Fibroblast of mammary gland (primary cell): Measurements from ENCODE around the gene GGT6.

Experiments
- DNase-seq: peaks from one replicate; pipeline ENCODE4 v3.0.0-alpha.2; 2010; ENCODE audit warnings: low read depth
- H3K4me3 ChIP-seq: 2 replicates; pipeline ENCODE4 v1.5.1; 2011; ENCODE audit warnings: low read depth, mild to moderate bottlenecking, low read length, moderate library complexity; ENCODE audit not compliant: control insufficient read depth
- TF ChIP-seq, protein P1 (sequence below): conservative IDR thresholded peaks from 2 replicates; pipeline ENCODE4 v1.5.1; 2011; ENCODE audit warnings: low read depth, low read length, inconsistent platforms; ENCODE audit not compliant: control insufficient read depth, insufficient read depth

Gene GGT6

DNA sequence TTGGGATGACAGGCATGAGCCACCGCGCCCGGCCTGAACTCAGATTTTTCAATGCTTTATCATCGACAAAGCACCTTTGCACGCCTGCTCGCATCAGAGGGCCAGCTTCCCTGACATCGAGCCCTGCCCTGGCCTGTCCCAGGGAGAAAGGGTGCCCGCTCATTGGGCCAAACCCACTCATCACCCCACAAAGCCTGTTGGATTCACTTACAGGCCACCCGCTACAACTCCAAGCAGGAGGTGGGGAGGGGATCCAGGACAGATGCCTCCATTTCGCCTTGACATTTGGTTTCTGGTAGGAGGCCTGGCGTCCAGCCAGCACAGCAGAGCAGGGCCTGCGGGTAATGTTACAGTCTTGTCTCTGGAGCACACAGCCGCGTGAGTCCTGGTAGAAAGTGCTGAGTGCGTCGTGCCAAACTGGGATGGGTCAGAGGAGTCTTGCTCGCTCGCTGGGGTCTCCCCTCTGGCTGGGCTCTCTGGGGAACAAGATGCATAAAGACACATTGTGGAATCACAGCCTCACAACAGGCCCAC is 43.8 kb upstream of the GGT6 start:
- TF ChIP-seq, protein P1, sequence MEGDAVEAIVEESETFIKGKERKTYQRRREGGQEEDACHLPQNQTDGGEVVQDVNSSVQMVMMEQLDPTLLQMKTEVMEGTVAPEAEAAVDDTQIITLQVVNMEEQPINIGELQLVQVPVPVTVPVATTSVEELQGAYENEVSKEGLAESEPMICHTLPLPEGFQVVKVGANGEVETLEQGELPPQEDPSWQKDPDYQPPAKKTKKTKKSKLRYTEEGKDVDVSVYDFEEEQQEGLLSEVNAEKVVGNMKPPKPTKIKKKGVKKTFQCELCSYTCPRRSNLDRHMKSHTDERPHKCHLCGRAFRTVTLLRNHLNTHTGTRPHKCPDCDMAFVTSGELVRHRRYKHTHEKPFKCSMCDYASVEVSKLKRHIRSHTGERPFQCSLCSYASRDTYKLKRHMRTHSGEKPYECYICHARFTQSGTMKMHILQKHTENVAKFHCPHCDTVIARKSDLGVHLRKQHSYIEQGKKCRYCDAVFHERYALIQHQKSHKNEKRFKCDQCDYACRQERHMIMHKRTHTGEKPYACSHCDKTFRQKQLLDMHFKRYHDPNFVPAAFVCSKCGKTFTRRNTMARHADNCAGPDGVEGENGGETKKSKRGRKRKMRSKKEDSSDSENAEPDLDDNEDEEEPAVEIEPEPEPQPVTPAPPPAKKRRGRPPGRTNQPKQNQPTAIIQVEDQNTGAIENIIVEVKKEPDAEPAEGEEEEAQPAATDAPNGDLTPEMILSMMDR, result no peak

DNA sequence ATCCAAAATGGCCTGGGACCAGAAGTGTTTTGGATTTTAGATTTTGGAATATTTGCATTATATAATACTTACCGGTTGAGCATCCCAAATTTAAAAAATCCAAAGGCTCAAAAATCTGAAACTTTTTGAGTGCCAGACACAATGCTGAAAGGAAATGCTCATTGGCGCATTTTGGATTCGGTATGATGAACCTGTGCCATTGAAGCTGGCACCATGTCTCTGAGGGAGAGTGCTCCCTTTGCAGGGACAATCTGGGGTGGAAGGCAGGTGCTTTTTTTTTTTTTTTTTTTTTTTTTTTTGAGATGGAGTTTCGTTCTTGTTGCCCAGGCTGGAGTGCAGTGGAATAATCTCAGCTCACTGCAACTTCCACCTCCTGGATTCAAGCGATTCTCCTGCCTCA is 41.7 kb upstream of the GGT6 start:
- no peak for DNase-seq
- TF ChIP-seq, protein P1, result no peak
- H3K4me3 ChIP-seq, result no peak overlapping the region

More for the DNA sequence above, 43.8 kb upstream of the GGT6 start:
- peak; percentile 65 for DNase-seq
- H3K4me3 ChIP-seq, result no peak overlapping the region

DNA sequence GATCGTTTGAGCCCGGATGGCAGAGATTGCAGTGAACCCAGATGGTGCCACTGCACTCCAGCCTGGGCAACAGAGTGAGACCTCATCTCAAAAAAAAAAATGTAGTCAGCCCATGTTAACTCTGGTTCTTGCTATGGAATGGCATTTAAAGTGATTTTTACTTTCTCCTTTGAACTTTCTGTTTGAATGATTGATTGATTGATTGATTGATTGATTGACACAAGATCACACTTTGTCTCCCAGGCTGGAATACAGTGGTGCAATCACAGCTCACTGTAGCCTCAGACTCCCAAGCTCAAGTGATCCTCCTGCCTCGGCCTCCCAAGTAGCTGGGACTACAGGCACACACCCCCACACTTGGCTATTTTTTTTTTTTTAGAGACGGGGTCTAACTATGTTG is 40.9 kb upstream of the GGT6 start:
- no peak overlapping the region for H3K4me3 ChIP-seq
- no peak for DNase-seq
- TF ChIP-seq, protein P1, result no peak

DNA sequence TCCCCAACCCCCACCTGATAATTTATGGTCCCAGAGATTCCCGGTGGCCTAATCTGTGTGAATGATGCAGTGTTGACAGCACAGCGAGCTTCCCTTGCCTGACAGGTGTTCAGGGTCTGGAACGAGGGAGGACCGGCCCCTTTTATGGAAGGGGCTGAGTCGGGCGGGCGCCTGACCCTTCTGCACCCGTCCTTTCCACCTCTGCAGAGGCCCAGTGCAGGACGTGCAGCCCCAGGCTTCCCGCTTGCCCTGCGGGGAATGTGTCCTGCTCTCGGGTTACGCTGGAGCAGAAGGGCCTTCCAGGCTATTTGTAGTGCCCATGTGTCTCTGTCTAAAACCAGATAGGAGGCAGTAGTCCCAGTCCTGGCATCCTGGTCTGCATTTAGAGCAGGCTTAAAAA is 40.2 kb upstream of the GGT6 start:
- TF ChIP-seq, protein P1, result no peak
- H3K4me3 ChIP-seq, result no peak overlapping the region
- DNase-seq, result no peak

DNA sequence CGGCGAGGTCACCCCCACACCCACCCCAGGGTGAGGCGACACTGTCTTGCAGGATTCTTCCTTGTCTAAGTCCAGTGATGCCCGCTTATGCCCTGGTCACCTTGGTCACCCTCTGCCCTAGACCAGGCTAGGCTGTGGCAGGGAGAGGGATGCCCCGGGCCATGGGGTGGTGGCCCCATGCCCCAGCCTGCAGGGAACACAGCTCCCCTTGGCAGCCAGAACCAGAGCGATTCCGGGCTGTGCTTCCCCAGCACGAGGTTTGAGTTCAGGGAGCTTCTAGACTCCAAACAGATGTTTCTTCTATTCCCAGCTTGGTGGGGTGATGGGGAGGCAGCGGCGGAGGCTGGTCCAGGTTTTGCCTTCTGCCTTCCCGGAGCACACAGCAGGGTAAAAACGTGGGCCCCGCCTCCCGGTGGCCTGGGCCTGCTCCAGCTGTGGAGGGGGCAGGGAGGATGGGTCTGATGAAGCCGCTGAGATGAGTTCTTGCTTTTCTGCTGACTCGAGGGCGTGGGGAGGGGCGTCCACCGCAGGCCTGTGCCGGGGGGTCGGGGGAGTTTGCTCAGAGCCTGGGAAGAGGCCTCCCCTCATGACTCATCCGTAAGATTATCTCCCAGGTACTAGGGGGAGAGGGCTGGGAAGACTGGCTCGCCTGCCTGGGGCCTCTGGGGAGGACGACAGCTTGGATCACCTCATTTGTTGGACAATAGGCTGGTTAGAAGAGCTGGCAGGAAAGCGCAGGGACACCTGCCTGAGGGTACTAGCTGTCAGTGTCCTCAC is 39.3 kb upstream of the GGT6 start:
- TF ChIP-seq, protein P1, result no peak
- peak; percentile 30 for DNase-seq
- H3K4me3 ChIP-seq, result no peak overlapping the region

DNA sequence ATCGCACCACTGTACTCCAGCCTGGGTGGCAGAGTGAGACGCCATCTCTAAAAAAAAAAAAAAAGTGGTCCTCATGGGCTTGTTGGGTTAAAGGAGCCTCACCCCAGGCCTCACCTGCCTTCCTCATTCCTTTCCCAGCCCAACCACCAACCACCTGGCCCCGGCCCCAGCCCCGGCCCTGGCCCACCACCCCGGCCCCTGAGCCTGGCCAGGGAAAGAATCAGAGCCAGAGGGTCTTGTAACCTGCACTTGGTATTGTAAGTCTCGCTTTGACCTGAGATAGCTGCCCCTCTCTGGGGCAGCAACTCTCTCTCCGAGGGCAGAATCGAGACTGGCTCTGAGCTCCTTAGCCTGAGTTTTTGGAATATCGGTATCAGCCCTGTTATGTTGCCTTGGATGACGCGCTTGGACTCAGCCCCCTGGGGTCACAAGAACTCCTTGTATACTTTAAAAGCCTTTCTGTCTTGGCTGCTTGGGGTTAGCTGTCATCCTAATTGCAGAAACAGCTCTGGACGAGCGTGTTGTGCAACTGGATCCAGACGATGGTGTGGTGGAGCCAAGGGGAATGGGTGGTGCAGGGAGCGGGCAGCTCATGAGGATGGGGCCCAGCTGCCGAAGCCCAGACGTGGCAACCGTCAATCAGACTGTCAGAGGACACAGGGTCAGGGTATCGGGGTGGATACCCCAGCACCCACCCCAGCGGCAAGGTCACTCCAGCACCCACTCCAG is 38.6 kb upstream of the GGT6 start:
- no peak overlapping the region for H3K4me3 ChIP-seq
- TF ChIP-seq, protein P1, result no peak
- peak; percentile 66 for DNase-seq
